ENCODE measurements around the gene PCCA.

Gene PCCA

DNA sequence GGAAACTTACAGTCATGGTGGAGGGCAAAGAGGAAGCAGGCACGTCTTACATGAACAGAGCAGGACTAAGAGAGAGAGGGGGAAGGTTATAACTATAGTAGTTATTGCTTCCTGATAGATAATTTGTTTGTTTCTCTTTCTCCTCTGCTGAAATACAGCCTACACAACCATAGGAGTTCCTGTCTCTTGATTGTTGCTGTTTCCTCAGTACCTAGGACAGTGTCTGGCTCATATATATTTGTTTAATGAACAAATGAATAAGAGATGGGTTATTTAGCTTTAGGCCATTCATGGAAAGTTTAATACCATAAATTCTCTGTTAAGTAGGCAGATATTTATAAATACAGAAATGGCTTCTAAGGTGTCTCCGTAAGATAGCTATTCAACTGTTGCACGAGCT lies 95.2 kb downstream of the PCCA start:
- H3K27ac ChIP-seq (ENCODE audit: low read depth, low read length) = no peak overlapping the region
- no peaks in the 10 kb centered on the region for H3K36me3 ChIP-seq (ENCODE audit: insufficient read depth, low read length)
- no peaks in the 10 kb centered on the region for H3K79me2 ChIP-seq (ENCODE audit: control insufficient read depth, insufficient read depth, low read length, unreplicated experiment)
- H2AFZ ChIP-seq (ENCODE audit: low read length, unreplicated experiment) = no peak overlapping the region
- no peak overlapping the region for H3K4me3 ChIP-seq (ENCODE audit: low read depth, low read length)
- H3K27me3 ChIP-seq (ENCODE audit: insufficient read depth, low read length) = no peaks in the 10 kb centered on the region
- H3K4me1 ChIP-seq (ENCODE audit: control insufficient read depth, insufficient read depth, low read length, unreplicated experiment) = no peaks in the 10 kb centered on the region

- Histone ChIP-seq H2AFZ (ENCODE audit: low read length, unreplicated experiment) (no peak overlapping the region), H3K27ac (ENCODE audit: low read depth, low read length) (no peak overlapping the region), H3K27me3 (ENCODE audit: insufficient read depth, low read length) (no peaks in the 10 kb centered on the region), H3K79me2 (ENCODE audit: control insufficient read depth, insufficient read depth, low read length, unreplicated experiment) (no peaks in the 10 kb centered on the region), H3K4me1 (ENCODE audit: control insufficient read depth, insufficient read depth, low read length, unreplicated experiment) (no peaks in the 10 kb centered on the region), H3K4me3 (ENCODE audit: low read depth, low read length) (no peak overlapping the region), H3K36me3 (ENCODE audit: insufficient read depth, low read length) (no peaks in the 10 kb centered on the region)
Measured at GRCh38 chr13:100195568-100195967, 106.7 kb downstream of the PCCA start.

DNA sequence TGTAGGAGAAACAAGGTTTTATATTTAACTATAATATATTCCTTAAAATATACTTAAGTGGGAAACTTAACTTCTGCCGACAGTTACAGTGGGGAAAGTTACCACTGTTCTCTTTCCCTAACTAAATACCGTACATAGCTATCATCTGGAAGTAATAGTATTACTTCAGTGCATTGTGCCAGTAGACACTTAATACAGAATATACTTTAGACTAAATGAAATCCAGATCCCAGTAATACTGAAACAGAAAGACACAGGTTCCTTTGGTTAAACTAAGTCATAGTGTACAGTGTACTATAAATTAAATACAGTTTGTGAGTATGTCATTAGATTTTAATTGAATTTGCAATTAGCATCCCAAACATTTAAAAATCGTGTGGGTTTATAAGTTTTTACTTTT lies 107.5 kb downstream of the PCCA start:
- Histone ChIP-seq H3K4me3 (ENCODE audit: low read depth, low read length) (no peak overlapping the region), H3K4me1 (ENCODE audit: control insufficient read depth, insufficient read depth, low read length, unreplicated experiment) (no peaks in the 10 kb centered on the region), H2AFZ (ENCODE audit: low read length, unreplicated experiment) (no peak overlapping the region), H3K27ac (ENCODE audit: low read depth, low read length) (no peak overlapping the region), H3K36me3 (ENCODE audit: insufficient read depth, low read length) (no peaks in the 10 kb centered on the region; the same call in 1 of the 2 replicates), H3K79me2 (ENCODE audit: control insufficient read depth, insufficient read depth, low read length, unreplicated experiment) (no peaks in the 10 kb centered on the region), H3K27me3 (ENCODE audit: insufficient read depth, low read length) (no peaks in the 10 kb centered on the region)

DNA sequence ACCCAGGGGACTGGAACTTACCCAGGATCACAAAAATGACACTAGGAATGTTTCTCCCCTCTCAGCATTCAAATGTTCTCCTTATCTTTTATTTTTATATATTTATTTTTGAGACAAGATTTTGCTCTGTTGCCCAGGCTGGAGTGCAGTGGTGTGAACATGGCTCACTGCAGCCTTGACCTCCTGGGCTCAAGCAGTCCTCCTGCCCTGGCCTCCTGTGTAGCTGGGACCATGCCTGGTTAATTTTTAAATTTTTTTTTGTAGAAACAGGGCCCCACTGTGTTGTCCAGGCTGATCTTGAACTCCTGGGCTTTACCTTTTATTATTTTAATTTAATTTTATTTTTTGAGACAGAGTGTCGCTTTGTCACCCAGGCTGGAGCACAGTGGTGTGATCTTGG lies 108.2 kb downstream of the PCCA start:
- Histone ChIP-seq H3K4me1 (ENCODE audit: control insufficient read depth, insufficient read depth, low read length, unreplicated experiment) (no peaks in the 10 kb centered on the region), H3K4me3 (ENCODE audit: low read depth, low read length) (no peak overlapping the region), H3K36me3 (ENCODE audit: insufficient read depth, low read length) (no peaks in the 10 kb centered on the region; the same call in 1 of the 2 replicates), H3K27me3 (ENCODE audit: insufficient read depth, low read length) (no peaks in the 10 kb centered on the region), H3K79me2 (ENCODE audit: control insufficient read depth, insufficient read depth, low read length, unreplicated experiment) (no peaks in the 10 kb centered on the region), H3K27ac (ENCODE audit: low read depth, low read length) (no peak overlapping the region), H2AFZ (ENCODE audit: low read length, unreplicated experiment) (no peak overlapping the region)

DNA sequence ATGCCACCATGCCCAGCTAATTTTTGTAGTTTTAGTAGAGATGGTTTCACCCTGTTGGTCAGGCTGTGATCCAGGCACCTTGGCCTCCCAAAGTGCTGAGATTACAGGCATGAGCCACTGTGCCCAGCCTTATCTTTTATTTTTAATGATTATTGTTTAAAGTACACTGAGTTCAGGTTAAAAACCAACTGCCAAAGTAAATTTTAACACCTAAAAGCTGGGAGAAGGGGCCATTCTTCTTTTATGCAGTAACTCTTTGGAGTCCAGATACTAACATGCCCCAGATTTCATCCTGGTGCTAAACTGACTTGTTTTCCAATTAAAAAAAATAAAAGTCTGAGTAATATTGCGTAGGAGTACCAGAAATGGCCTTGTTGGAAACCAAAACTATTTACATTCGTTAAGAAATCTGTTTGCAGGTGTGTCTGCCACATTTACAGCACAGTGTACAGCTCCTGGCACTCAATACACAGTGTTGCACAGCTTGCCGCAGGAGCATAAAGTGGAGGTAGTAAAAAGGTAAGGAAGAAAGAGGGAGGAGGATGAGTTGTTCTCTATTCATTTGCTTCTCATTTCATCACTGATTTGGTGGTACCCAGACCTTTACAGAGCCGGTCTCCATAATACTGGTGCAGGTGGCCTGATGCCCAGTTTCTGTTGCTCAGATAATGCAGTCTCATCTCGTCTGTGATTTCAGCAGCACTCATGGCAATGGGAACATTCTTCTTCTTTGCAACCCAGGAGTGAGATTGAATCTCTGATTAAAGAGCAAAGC lies 108.9 kb downstream of the PCCA start:
- Histone ChIP-seq H3K79me2 (ENCODE audit: control insufficient read depth, insufficient read depth, low read length, unreplicated experiment) (no peaks in the 10 kb centered on the region), H3K27me3 (ENCODE audit: insufficient read depth, low read length) (no peaks in the 10 kb centered on the region), H3K4me1 (ENCODE audit: control insufficient read depth, insufficient read depth, low read length, unreplicated experiment) (no peaks in the 10 kb centered on the region), H3K4me3 (ENCODE audit: low read depth, low read length) (no peak overlapping the region), H3K27ac (ENCODE audit: low read depth, low read length) (no peak overlapping the region), H3K36me3 (ENCODE audit: insufficient read depth, low read length) (no peaks in the 10 kb centered on the region; the same call in 1 of the 2 replicates), H2AFZ (ENCODE audit: low read length, unreplicated experiment) (no peak overlapping the region)

DNA sequence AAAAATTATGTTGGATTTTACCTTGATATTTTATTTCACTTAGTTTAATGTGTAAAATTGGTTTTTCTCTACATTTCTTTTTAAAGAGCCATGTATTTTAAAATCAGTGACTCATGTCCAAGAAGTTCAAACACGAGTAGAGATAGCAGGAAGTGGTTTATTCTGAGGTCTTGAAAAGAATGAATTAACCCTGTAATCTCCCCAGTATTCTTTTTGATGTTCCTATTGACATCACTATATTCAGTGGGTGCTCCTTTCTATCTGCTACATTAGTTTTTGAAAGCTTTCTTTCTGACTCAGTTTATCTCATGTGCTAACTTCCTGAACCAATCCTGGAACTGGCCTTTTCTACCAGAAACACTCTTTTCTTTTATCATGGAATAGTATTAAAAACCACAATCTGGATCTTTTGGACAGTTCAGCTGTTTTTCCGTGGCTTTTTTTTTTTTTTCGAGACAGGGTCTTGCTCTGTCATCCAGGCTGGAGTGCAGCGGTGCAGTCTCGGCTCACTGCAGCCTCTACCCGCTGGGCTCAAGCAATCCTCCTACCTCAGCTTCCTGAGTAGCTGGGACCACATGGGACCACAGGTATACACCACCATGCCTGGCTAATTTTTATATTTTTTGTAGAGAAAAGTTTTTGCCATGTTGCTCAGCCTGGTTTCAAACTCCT lies 114.9 kb downstream of the PCCA start:
- H3K27me3 ChIP-seq (ENCODE audit: insufficient read depth, low read length) = no peaks in the 10 kb centered on the region
- H3K4me1 ChIP-seq (ENCODE audit: control insufficient read depth, insufficient read depth, low read length, unreplicated experiment) = peaks cover 19% of the 10 kb centered on the region
- H3K79me2 ChIP-seq (ENCODE audit: control insufficient read depth, insufficient read depth, low read length, unreplicated experiment) = peaks cover 2% of the 10 kb centered on the region
- no peaks in the 10 kb centered on the region; the same call in 1 of the 2 replicates for H3K36me3 ChIP-seq (ENCODE audit: insufficient read depth, low read length)
- H3K27ac ChIP-seq (ENCODE audit: low read depth, low read length) = no peak overlapping the region
- H3K4me3 ChIP-seq (ENCODE audit: low read depth, low read length) = no peak overlapping the region
- H2AFZ ChIP-seq (ENCODE audit: low read length, unreplicated experiment) = no peak overlapping the region

DNA sequence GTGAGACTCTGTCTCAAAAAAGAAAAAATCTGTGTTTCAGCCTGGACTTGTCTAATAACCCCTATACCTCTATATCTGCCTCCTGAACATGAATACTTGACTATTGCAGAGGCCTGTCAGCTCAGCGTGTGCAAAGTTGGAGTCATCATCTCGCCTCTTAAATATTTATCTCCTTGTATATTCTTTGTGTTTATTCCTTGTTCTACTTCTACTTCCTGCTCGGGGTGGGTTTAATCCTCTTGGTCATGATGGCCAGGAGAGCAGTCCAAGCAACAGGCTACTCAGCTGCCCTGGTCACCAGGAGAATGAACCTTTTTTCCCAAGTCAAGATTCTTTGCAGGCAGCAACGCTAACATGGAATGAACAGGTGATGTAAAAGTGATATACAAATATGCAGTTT lies 119.1 kb downstream of the PCCA start:
- H3K4me3 ChIP-seq (ENCODE audit: low read depth, low read length) = no peak overlapping the region

DNA sequence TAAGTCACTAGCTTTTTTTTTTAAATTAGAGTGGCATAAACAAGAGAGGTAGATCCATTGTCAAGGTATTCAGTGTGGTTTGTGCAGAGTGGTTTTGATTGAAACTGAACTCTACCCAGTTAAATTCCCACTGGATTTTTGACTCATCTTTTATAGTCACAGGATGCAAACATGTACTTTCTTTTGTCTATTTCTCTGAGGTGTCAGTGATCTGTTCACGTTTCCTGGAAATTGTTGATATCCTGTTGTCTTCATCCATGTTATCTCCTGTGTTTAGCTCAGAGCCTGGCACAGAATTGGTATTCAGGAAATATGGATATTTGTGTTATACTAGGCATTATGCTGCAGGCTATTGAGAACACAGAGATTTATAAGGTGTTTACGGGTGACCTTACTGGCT lies 119.7 kb downstream of the PCCA start:
- H2AFZ ChIP-seq (ENCODE audit: low read length, unreplicated experiment) = no peak overlapping the region
- no peak overlapping the region for H3K27ac ChIP-seq (ENCODE audit: low read depth, low read length)
- no peak overlapping the region for H3K4me3 ChIP-seq (ENCODE audit: low read depth, low read length)
- H3K27me3 ChIP-seq (ENCODE audit: insufficient read depth, low read length) = no peaks in the 10 kb centered on the region
- H3K4me1 ChIP-seq (ENCODE audit: control insufficient read depth, insufficient read depth, low read length, unreplicated experiment) = peaks cover 48% of the 10 kb centered on the region
- peaks cover 2% of the 10 kb centered on the region for H3K79me2 ChIP-seq (ENCODE audit: control insufficient read depth, insufficient read depth, low read length, unreplicated experiment)
- no peaks in the 10 kb centered on the region for H3K36me3 ChIP-seq (ENCODE audit: insufficient read depth, low read length)

More for the DNA sequence above, 119.1 kb downstream of the PCCA start:
- no peaks in the 10 kb centered on the region for H3K27me3 ChIP-seq (ENCODE audit: insufficient read depth, low read length)
- H3K27ac ChIP-seq (ENCODE audit: low read depth, low read length) = no peak overlapping the region
- peaks cover 2% of the 10 kb centered on the region for H3K79me2 ChIP-seq (ENCODE audit: control insufficient read depth, insufficient read depth, low read length, unreplicated experiment)
- peaks cover 51% of the 10 kb centered on the region for H3K4me1 ChIP-seq (ENCODE audit: control insufficient read depth, insufficient read depth, low read length, unreplicated experiment)
- no peaks in the 10 kb centered on the region for H3K36me3 ChIP-seq (ENCODE audit: insufficient read depth, low read length)
- H2AFZ ChIP-seq (ENCODE audit: low read length, unreplicated experiment) = no peak overlapping the region

- H3K27me3 ChIP-seq (ENCODE audit: insufficient read depth, low read length) = no peaks in the 10 kb centered on the region
- peaks cover 2% of the 10 kb centered on the region for H3K79me2 ChIP-seq (ENCODE audit: control insufficient read depth, insufficient read depth, low read length, unreplicated experiment)
- peak overlapping the region; percentile 18; the same call in 1 of the 2 replicates for H3K4me3 ChIP-seq (ENCODE audit: low read depth, low read length)
- no peaks in the 10 kb centered on the region for H3K36me3 ChIP-seq (ENCODE audit: insufficient read depth, low read length)
- peaks cover 49% of the 10 kb centered on the region for H3K4me1 ChIP-seq (ENCODE audit: control insufficient read depth, insufficient read depth, low read length, unreplicated experiment)
- peak overlapping the region; percentile 56 for H3K27ac ChIP-seq (ENCODE audit: low read depth, low read length)
- H2AFZ ChIP-seq (ENCODE audit: low read length, unreplicated experiment) = no peak overlapping the region
Measured at GRCh38 chr13:100209857-100210825, 121.2 kb downstream of the PCCA start.

DNA sequence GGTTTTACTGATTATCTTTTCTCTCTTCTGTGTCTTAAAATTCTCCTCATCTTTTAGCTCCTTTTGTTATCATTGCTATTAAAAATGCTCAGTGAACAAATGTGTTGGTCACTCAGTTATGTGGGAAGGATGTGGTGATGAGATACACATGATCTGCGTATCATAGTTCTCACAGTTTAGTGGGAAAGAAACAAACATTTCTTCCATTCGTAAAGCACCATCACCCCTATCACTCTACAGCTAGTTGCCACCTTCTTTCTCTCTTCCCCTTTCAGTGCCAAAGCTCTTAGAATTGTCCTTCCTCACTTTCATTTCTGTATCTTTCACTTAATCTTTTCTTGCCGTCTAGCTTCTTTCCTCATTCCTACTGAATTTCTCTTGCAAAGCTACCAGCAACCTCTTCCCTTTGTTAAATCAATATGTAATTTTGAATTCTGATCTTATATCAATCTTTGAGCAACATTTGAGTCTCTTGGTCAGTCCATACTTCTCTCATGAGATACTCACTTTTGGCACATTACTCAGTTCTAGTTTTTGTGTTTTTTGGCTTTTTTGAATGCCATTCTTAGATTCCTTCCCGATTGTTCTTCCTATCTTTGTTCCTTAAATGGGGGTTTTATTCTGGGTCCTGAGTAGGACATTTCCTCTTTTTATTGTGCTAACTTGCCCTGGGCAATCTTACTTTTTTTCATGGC lies 122.3 kb downstream of the PCCA start:
- no peak overlapping the region for H2AFZ ChIP-seq (ENCODE audit: low read length, unreplicated experiment)
- no peaks in the 10 kb centered on the region for H3K27me3 ChIP-seq (ENCODE audit: insufficient read depth, low read length)
- no peaks in the 10 kb centered on the region for H3K36me3 ChIP-seq (ENCODE audit: insufficient read depth, low read length)
- 0 out of 2 replicates have a peak overlapping the region, but pooled peaks have one; percentile 18 for H3K4me3 ChIP-seq (ENCODE audit: low read depth, low read length)
- peaks cover 51% of the 10 kb centered on the region for H3K4me1 ChIP-seq (ENCODE audit: control insufficient read depth, insufficient read depth, low read length, unreplicated experiment)
- H3K27ac ChIP-seq (ENCODE audit: low read depth, low read length) = peak overlapping the region; percentile 56
- peaks cover 2% of the 10 kb centered on the region for H3K79me2 ChIP-seq (ENCODE audit: control insufficient read depth, insufficient read depth, low read length, unreplicated experiment)
